Measurements from ENCODE around the gene RYR3. TPM values are rescaled to one million over a fixed set of nuclear protein-coding genes. Genes with fewer than 3 reads are reported as not detected.

The RYR3 gene
- total and polyA plus RNA-seq, 2 donors (not counting 1 experiment from before 2014, with no cell fraction given), result not detected

- H3K4me2 ChIP-seq (replicated peaks; ENCODE audit: low read depth, low read length, poor library complexity, severe bottlenecking), result no peak overlapping the region
- H3K9ac ChIP-seq (ENCODE audit: low read length), result no peak overlapping the region
- no peak overlapping the region for H2AFZ ChIP-seq (ENCODE audit: insufficient read depth, low read depth, low read length, poor library complexity, severe bottlenecking)
- DNase-seq (no peak), ATAC-seq (ENCODE audit: low read depth) (no peak)
- H4K20me1 ChIP-seq (ENCODE audit: control insufficient read depth, insufficient read depth, low read length, poor library complexity, severe bottlenecking), result no peaks in the 10 kb centered on the region
- no peaks in the 10 kb centered on the region for H3K36me3 ChIP-seq (replicated peaks in 1 of 2; ENCODE audit: control extremely low read depth in 1 of 2, control insufficient read depth in 1 of 2, extremely low read depth in 1 of 2, insufficient read depth in 2 of 2, low read length in 1 of 2)
- no peaks in the 10 kb centered on the region for H3K27me3 ChIP-seq (replicated peaks in 1 of 4; ENCODE audit: control extremely low read depth in 1 of 4, control insufficient read depth in 3 of 4, insufficient read depth in 4 of 4, low read length in 3 of 4)
- H3K27ac ChIP-seq (ENCODE audit: low read length in 2 of 2), result no peak overlapping the region
- no peaks in the 10 kb centered on the region for H3K9me3 Mint-ChIP-seq (ENCODE audit: insufficient read depth)
- H3K4me3 Mint-ChIP-seq, result no peak overlapping the region
- no peaks in the 10 kb centered on the region for H3K27me3 Mint-ChIP-seq
- CTCF ChIA-PET, result no interaction called here
- intact Hi-C loops (cut with micrococcal nuclease), result no loop called here
- no peaks in the 10 kb centered on the region for H3K4me1 Mint-ChIP-seq
- WGBS (ENCODE audit: insufficient coverage), result no CpG with 5 or more reads among the region's 1 CpG
- H3K79me2 ChIP-seq (ENCODE audit: control insufficient read depth, insufficient read depth, low read length), result no peaks in the 10 kb centered on the region
- no peak for TF ChIP-seq CTCF (IDR thresholded peaks at IDR 0.05)
- no peak for TF ChIP-seq EZH2 (IDR thresholded peaks at IDR 0.05; ENCODE audit: borderline replicate concordance, insufficient read depth, low read depth, low read length, poor library complexity, severe bottlenecking)
- H3K4me3 ChIP-seq (ENCODE audit: control extremely low read depth in 1 of 5, extremely low read depth in 1 of 5, insufficient read depth in 1 of 5, low read depth in 2 of 5, low read length in 4 of 5), result no peak overlapping the region
- POLR2A ChIA-PET, result no interaction called here
- no peak overlapping the region for H3K27ac Mint-ChIP-seq
- no peaks in the 10 kb centered on the region for H3K9me3 ChIP-seq (ENCODE audit: control extremely low read depth in 1 of 3, control insufficient read depth in 2 of 3, insufficient read depth in 1 of 3, low read length in 2 of 3)
- H3K4me1 ChIP-seq (ENCODE audit: control insufficient read depth in 2 of 2, insufficient read depth in 2 of 2, low read length in 2 of 2), result no peaks in the 10 kb centered on the region
These were observed 549.3 kb downstream of the RYR3 start for GRCh38 chr15:33859992-33860545.

DNA sequence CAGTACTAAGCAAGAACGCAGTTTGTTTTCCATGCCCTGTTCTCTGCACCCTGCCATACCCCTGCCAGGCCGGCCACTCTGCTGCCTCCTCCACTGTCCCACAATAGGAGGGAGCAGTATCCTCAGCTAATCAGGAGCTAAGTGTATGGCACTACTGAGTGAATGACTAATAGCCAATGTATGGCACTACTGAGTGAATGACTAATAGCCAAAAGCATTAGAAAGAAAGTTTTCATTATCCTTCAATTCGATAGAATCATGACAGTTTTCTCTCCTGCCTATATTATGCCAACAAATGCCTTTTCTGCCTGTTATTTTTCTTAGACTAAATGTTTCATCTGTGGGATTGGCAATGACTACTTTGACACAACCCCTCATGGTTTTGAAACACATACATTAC, 550.0 kb downstream of the RYR3 start:
- 100% methylated on average over 1 of the region's 3 CpGs for WGBS (ENCODE audit: insufficient coverage)
- Histone ChIP-seq H3K4me2 (replicated peaks; ENCODE audit: low read depth, low read length, poor library complexity, severe bottlenecking) (no peak overlapping the region), H3K27ac (ENCODE audit: low read length in 2 of 2) (no peak overlapping the region), H3K27me3 (replicated peaks in 1 of 4; ENCODE audit: control extremely low read depth in 1 of 4, control insufficient read depth in 3 of 4, insufficient read depth in 4 of 4, low read length in 3 of 4) (no peaks in the 10 kb centered on the region), H3K36me3 (replicated peaks in 1 of 2; ENCODE audit: control extremely low read depth in 1 of 2, control insufficient read depth in 1 of 2, extremely low read depth in 1 of 2, insufficient read depth in 2 of 2, low read length in 1 of 2) (no peaks in the 10 kb centered on the region), H3K9ac (ENCODE audit: low read length) (no peak overlapping the region), H2AFZ (ENCODE audit: insufficient read depth, low read depth, low read length, poor library complexity, severe bottlenecking) (no peak overlapping the region), H3K9me3 (ENCODE audit: control extremely low read depth in 1 of 3, control insufficient read depth in 2 of 3, insufficient read depth in 1 of 3, low read length in 2 of 3) (no peaks in the 10 kb centered on the region), H3K79me2 (ENCODE audit: control insufficient read depth, insufficient read depth, low read length) (no peaks in the 10 kb centered on the region), H3K4me3 (ENCODE audit: control extremely low read depth in 1 of 5, extremely low read depth in 1 of 5, insufficient read depth in 1 of 5, low read depth in 2 of 5, low read length in 4 of 5) (no peak overlapping the region), H3K4me1 (ENCODE audit: control insufficient read depth in 2 of 2, insufficient read depth in 2 of 2, low read length in 2 of 2) (no peaks in the 10 kb centered on the region), H4K20me1 (ENCODE audit: control insufficient read depth, insufficient read depth, low read length, poor library complexity, severe bottlenecking) (no peaks in the 10 kb centered on the region)
- no peaks in the 10 kb centered on the region for H3K9me3 Mint-ChIP-seq (ENCODE audit: insufficient read depth)
- ATAC-seq (ENCODE audit: low read depth), result no peak
- no peak overlapping the region for H3K4me3 Mint-ChIP-seq
- no peaks in the 10 kb centered on the region for H3K4me1 Mint-ChIP-seq
- H3K27ac Mint-ChIP-seq, result no peak overlapping the region
- intact Hi-C loops (cut with micrococcal nuclease), result no loop called here
- ChIA-PET POLR2A (no interaction called here), CTCF (no interaction called here)
- no peaks in the 10 kb centered on the region for H3K27me3 Mint-ChIP-seq
- DNase-seq, result no peak
- TF ChIP-seq CTCF (IDR thresholded peaks at IDR 0.05) (no peak), EZH2 (IDR thresholded peaks at IDR 0.05; ENCODE audit: borderline replicate concordance, insufficient read depth, low read depth, low read length, poor library complexity, severe bottlenecking) (no peak)
